NCI-H748 treated with DMSO at 0.1 percent for 48 hours (cell line): ENCODE results near the gene RNU1-1.
"Not testable (repeated sequence)": the region's sequence is repeated elsewhere in the genome, so short reads cannot be mapped to it uniquely, and the experiment has no call there.

Source experiments
- DNase-seq: peaks from one replicate; lab custom pipeline; 2025; lab: John Stamatoyannopoulos, UW

RNU1-1 gene

DNA sequence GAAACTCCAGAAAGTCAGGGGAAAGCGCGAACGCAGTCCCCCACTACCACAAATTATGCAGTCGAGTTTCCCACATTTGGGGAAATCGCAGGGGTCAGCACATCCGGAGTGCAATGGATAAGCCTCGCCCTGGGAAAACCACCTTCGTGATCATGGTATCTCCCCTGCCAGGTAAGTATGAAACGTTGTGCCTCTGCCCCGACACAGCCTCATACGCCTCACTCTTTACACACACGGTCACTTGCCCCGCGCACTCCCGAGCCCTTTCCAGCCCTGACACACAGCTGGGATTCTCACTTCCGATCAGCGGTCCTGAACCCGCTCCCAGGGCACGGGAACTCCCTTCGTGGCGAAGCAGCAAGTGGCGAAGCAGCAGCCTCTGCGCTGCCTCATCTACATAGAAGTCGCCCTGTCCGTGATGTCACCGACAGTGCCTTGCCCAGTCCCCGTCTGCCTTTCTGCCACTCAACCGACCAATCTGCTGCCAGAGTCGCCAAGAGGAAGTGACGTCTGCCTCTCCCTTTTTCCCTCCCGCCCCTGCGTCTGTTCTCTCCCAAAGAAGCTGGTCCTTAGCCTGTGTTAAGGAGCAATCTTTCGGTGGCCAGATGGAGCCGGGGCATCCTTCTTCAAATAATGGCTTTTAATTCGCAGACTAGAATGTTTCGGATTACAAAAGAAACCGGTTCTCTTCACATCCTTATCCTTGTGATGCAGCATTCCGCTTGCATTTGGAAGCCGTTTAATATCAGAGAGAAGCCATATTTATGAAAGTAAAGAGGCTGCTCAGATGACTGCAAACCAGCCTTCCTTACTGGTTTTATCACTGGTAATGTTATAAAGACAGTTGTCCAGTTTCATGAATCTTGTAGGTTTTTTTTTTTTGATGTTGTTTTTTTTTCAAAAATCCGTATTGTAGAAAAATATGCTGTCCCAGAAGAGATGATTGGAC, at the start of gene RNU1-1:
Gene RNU1-1, minus strand, starts transcription at position 179 of the 949 bp plus-strand sequence.
- DNase-seq: peak; percentile 59

DNA sequence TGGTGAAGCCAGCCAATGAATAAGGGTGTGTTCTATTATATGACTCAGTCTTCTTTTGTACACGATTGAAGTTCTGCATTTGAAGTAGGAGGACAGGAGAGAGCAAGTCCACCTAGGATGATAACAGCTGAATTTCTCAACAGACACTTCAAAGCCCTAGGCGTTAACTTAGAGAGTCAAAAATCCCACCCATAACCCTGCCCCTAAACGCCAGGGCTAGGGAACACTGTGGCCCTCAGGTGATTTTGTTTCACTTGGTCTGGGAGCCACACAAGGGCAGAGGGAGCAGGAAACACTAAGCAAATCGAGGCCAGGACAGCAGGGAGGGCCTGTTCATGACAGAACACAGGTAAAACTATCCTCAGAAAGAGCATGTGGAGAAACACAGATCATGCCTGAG, 47.0 kb upstream of the RNU1-1 start:
- not testable (repeated sequence) for DNase-seq

DNA sequence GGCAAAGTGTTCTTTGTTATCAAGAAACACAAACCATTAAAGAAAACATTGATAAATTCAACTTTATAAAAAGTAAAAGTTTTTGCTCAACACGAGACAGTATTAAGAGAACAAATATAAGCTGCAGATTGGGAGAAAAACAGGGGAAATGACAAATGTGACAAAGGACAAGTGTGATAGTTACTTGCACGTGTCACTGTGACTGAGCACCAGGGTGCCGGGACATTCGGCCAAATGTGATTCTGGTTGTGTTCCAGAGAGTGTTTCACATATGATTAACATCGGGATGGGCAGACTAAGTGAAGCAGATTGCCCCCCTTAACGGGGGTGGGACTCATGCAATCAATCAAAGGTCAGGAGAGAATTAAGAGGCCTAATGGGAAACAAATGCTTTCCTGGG, 46.4 kb upstream of the RNU1-1 start:
- DNase-seq: not testable (repeated sequence)

DNA sequence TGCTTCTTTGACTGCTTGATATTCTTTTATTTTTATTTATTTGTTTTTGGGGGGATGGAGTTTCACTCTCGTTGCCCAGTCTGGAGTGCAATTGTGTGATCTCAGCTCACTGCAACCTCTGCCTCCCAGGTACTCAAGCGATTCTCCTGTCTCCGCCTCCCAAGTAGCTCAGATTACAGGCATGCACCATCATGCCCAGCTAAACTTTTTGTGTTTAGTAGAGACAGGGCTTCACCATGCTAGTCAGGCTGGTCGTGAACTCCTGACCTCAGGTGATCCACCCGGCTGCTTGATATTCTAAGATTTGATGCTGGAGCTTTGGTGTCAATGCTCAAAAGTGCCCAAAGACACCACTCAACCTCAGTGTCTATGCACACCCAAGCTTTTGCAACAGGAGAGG, 45.6 kb upstream of the RNU1-1 start:
- not testable (repeated sequence) for DNase-seq

DNA sequence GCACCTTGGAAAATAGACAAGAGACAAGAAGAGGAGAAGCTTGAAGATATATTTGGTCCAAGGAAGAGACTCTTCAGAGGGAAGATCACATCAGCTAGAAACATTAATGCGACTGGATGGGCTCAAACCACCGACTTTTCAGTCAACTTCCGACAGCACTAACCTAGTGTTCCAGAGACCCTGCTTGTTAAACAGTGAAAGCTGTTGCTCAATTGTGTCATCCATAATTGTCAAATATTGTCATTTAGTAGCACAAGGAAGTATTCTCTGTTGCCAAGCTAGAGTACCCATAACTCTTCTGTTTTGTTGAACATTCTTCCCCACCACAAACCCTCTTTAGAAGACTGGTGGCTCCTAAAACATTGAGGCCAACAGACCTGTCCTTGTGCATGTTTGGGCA, 42.9 kb upstream of the RNU1-1 start:
- DNase-seq: not testable (repeated sequence)

DNA sequence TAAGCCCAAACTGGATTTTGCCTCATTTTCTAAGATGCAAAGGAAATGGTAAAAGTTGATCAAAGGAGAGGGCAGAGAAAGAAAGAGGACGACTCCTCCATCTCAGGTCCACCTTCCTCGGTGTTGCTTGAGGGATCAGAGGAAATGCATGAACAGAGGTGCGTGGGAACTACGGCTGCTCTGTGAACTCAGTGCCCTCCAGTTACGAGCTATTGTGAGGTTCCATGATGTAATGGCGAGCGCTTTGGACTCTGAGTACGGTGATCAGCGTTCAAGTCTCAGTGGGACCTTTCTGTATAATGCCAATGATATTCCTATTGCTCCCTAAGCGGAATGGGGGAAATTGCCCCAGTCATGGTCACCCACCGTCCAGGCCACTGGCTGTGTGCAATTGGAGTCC, 39.2 kb upstream of the RNU1-1 start:
- not testable (repeated sequence) for DNase-seq

DNA sequence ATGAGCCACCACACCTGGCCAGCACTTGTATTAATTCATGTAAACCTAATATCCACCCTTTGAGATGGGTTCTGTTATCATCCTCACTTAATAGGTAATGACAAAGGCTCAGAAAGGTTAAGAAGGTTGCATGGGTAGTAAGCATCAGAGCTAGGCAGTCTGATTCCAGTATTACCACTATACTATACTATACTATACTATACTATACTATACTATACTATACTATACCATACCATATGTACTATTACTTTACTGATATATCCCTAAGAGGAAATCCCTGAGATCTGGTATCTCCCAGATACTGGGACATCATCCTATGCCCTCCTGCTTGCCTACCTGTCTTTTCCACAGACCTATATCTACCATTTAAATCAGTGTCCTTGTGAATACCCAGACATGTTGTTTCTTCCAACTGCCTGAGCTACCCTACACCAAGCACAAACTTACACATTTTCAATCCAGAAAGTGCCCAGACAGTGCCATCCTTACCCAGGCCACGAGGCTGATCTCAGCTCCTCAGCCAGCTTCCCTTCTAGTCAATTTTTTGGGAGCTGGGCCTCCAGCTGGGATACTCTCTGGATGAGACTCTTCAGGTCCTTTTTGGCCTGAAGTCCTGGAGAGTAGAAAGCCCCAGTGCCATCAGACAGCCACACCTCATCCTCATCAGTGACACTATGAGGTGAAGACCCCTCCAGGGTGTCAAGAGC, 36.3 kb upstream of the RNU1-1 start:
- not testable (repeated sequence) for DNase-seq

DNA sequence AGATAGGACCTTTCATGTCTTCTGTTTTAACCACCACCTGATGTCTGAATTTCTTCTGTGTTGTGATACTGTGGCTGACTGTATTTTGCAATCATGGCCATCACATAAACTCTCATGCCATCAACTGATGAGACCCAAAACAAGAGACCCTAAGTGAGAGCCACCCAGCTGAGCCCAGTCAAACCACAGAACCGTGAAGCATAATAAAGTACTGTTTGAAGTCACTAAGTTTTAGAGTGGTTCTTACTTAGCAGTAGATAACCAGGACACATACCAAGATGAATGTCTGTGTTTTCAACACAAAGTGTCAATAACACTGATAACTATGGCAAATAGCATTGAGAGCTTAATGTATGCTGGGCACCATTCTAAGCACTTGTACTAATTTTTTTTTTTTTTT, 35.5 kb upstream of the RNU1-1 start:
- not testable (repeated sequence) for DNase-seq

DNA sequence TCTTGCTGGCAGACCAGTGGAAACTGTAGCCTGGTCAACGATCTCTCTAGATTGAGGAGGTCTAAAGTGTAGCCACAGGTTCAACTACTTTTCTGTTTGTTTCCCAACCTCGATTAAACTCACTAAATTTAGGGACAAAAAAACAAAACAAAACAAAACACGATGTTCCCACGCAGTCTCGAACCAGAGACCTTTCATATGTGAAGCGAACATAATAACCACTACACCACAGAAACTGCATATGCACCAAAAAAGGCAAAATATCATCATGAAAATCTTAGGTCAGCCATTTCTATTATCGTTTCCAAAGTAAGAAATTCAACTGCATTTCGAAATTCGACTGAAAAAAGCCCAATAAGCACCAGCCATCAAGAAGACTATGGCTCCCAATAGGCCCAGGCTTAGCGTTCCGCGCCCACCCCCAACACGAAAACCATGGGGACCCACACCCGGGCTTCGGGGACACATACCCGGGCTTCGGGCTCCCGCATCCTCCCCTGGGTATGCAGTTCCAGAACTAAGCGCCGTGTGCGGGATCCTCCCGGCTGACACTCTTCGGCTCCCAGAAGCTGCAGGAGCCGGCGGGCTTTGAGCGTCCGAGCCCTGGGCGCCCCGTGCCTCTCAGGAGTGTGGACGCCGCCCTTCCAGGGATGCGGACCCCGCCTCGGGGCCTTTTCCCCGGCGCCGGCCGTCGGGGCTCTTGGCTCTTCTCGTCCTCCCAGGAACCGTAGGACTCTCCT, 33.6 kb upstream of the RNU1-1 start:
- not testable (repeated sequence) for DNase-seq

DNA sequence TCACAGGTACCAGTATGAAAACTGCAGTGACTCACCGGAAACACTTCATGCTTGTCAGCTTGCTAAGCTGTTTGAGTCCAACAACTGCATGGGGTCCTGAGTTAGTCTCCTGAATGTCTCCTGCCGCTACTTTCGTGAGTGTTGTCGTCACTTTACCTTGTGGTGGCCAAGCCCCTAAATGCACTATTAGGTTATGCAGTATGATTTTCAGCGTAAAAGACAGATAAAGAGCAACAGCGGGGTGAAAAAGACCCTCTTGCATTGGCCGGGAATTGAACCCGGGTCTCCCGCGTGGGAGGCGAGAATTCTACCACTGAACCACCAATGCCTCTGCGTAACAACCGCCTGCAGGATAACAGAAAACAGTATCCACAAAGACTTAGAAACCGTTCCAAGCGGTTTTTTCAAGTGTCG, 31.6 kb upstream of the RNU1-1 start:
- DNase-seq: peak; percentile 66

DNA sequence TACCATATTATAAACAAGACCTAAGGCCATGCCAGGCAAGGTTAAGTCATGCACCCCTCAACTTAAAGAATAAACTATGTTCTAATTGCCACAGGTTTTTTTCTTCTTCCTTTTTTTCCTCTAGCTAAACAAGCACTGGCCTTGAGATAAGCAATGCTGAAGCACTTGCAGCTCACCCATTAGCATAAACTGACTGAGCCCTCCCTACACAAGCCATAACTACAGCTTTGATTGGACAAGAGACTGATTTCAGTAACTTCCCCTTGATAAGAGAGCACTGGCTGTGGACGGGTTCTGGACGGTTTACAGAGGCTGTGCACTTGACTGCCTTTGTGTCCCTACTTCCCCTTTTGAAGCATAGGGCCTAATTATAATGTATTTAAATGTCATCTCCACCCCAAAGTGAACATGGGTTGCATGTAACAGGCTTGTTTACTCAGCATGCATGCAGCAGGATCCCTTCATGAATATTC, 26.4 kb upstream of the RNU1-1 start:
- not testable (repeated sequence) for DNase-seq

DNA sequence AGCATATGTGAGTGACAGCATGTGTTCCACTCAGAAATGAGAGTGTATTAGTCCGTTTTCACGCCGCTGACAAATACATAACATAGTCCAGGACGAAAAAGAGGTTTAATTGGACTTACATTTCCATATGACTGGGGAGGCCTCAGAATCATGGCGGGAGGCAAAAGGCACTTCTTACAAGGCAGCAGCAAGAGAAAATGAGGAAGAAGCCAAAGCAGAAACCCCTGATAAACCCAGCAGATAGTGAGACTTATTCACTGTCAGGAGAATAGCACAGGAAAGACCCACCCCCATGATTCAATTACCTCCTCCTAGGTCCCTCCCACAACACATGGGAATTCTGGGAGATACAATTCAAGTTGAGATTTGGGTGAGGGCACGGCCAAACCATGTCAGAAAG, 23.4 kb upstream of the RNU1-1 start:
- not testable (repeated sequence) for DNase-seq

DNA sequence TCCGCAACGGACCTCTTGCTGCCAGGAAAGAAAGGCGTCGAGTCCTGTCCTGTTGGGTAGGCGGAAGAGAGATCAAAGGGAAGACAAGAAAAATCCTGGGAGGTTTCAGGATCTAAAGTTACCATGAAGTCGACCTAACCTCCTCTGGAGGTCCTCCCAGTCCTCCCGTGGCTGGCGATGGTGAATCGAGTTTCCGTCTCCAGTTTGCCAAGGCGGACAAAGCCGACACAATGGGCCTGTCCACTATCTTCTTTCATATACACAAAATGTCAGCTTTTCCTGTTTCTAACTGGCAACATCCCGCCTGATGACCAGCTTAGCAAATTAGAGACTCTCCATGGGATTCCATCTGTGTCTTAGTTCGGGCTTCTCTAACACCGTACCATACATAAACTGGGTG, 22.7 kb upstream of the RNU1-1 start:
- DNase-seq: not testable (repeated sequence)

DNA sequence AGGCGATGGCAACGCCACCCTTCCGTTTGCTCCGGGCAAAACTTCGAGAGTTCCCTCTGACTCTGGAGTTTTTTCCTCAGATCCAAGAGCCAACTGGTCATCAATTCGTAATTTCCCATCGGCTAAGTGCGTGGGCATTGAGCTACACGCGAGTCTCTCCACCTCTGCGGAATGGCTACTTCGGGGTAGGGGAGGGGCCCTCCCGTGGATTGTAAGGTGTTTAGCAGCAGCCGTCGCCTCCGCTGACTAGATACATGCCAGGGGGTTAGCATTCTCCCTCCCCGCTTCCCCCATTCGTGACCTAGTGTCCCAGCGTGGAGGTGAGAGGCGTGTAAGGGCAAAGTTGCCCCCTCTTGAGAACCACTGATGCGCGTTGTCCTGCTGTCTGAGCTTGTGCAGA, 21.8 kb upstream of the RNU1-1 start:
- not testable (repeated sequence) for DNase-seq

DNA sequence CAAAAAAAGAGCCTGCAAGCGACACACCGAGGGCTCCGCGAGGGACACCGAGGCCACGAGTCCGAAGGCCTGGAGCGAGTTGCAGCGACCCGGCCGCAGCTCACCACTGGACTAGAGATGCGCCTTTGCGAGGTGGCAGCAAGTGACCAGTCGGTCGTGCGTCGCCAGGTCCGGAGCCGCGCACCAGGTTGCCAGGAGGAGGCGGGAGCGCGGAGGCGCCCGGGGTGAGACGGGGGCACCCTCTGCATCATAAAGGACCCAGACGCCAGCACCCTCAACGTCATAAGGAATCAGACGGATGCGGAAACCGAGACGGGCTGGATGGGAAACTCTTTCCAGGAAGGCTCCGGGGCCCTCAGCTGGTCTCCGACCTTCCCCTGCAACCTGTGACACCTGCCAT, 21.4 kb upstream of the RNU1-1 start:
- DNase-seq: not testable (repeated sequence)

DNA sequence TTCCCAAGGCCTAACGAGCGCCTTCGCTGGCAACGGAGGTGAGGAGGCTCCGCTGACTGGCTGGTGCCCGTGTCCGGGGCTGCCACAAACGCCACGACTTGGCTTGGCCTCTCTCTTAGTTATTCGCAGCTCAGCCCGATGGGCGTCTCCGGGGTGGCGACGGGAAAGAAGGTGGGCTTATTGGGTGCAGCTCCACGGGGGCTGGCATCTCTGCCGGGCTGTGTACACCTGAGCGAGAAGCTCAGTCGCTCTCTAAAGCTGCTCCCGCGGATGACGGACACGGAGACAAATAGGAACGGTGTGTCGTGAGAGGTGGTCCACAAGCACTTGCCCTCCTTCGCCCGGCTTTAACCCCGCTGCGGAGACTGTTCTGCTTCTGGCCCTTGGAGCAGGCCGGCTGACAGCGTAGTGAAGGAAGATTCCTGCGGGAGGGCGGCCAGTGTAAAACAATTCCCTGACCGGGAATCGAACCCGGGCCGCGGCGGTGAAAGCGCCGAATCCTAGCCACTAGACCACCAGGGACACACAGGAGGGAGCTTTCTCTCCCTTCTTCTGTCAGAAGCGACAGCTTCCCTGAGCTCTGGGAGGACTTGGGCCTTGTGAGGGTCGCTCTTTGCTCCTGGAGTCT, 20.9 kb upstream of the RNU1-1 start:
- DNase-seq: peak; percentile 39

DNA sequence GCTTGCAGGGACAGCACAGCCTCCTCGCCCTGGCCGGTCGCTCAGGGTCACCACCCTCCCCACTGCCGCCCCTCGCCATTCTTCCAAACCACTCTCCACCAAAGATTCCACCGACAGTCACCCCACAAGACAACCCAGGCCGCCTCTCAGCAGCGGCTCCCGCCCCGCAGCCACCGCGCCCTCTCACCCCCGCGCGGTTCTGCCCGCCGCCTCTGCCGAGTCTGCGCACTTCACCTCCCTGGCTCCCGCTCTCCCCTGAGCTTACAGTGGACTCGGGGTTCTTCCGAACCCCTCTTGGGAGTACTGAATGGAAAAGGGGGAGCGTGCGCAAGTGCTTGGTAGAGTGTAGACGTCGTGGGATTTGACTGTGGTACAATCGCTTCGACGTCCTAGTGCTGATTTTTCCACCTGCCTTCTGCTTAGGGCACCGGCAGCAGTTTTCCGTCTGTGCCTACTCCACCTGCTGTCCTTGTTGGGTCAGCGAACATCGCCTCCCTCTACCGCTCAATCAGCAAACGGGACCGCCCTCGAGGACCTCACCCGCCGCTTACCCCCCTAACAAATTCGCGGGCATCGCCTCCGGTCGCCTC, 20.2 kb upstream of the RNU1-1 start:
- DNase-seq: not testable (repeated sequence)

DNA sequence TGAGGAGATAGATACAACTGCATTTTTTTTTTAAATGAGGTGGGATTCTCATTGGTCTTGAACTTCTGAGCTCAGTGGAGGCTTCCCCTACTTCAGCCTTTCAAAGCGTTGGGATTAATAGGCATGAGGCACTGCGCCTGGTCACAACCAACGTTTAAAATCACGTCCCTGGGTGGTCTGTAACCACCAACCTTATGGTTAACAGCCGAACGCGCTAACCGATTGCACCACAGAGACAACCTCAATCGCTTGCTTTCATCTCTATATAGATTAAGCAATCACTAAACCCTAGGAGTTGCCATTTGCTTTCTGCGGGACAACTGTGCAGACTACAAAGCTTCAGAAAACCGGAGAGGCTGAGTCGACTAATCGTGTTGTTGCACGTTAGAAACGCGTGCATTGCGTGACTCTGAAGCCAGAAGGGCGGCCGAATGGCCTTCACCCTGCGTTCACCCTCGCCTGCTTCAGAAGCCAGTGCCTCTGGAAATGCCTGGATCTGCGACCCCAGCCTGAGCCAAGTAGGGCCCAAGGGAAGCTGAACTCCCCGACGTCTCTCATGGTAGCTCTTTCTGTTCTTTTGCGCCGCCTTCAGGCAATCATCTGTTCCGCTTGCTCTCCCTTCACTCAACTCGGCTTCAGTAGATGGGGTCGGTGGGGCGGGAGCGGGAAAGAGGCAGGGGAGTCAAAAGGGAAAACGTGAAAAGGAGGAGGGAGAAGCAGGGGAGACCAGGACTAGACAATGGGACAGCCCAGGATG, 18.3 kb upstream of the RNU1-1 start:
- DNase-seq: not testable (repeated sequence)

DNA sequence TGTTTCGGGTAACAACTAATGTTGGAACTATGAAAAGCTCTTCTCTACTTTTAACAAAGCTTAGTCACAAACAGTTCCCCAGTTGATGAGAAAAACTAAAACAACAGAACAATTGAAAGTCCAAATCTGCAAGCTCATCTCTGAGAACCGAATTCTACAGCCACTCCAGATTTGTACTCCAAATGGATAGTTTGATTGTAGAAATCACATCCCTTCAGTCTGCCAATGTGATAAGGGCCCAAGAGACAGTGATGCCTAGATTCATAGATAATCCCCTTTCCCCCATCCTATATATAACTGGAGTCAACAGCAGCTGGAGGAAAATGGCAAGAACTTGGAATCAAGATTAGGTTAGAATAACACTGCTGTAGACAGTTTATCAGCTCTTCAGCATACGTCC, 14.3 kb upstream of the RNU1-1 start:
- not testable (repeated sequence) for DNase-seq

DNA sequence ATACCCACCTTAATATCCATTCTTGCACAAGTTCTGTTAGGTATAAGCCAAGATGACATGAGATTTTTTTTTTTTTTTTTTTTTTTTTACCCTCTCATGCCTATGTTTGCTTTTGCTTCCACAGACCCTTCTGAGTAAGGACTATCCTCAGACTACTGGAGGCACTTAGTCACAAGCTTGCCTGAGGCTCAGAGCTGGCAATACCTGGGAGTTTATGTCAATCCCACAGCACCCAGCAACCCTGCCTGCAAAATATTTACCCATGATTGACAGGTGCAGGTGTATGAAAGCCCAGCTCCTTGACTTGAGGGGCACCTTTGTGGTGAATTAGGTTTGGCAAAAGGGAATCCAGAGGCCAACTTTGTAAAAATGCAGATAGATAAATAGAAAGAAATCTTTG, 11.7 kb upstream of the RNU1-1 start:
- DNase-seq: not testable (repeated sequence)
